H9 (cell line): ENCODE results near the gene HCRTR1. TPM values are rescaled to one million over a fixed set of nuclear protein-coding genes. Genes with fewer than 3 reads are reported as not detected.

Source experiments
- DNase-seq: peaks from one replicate; pipeline ENCODE4 v3.0.0-alpha.2; 2017
- H2AFZ ChIP-seq: one replicate; pipeline ENCODE4 v1.6.1; 2013; ENCODE audit warnings: mild to moderate bottlenecking, low read length, control low read depth, moderate library complexity
- H2AK5ac ChIP-seq: 2 replicates; pipeline ENCODE4 v1.6.1; 2013; ENCODE audit warnings: low read length, control low read depth, mixed read lengths; ENCODE audit not compliant: insufficient read length
- H2BK120ac ChIP-seq: one replicate; pipeline ENCODE4 v1.6.1; 2013; ENCODE audit warnings: low read depth, mild to moderate bottlenecking, low read length, control low read depth, inconsistent platforms; ENCODE audit not compliant: poor library complexity, severe bottlenecking
- H2BK12ac ChIP-seq: 2 replicates; pipeline ENCODE4 v1.6.1; 2013; ENCODE audit warnings: low read length, control low read depth, mixed read lengths, low read depth; ENCODE audit not compliant: insufficient read length
- H2BK15ac ChIP-seq: 2 replicates; pipeline ENCODE4 v1.6.1; 2013; ENCODE audit warnings: low read depth, low read length, control low read depth
- H2BK20ac ChIP-seq: one replicate; pipeline ENCODE4 v1.6.1; 2013; ENCODE audit warnings: low read depth, mild to moderate bottlenecking, low read length, control low read depth, inconsistent platforms; ENCODE audit not compliant: poor library complexity, severe bottlenecking
- H2BK5ac ChIP-seq: 2 replicates; pipeline ENCODE4 v1.6.1; 2013; ENCODE audit warnings: low read length, control low read depth, mixed read lengths; ENCODE audit not compliant: insufficient read length
- H3K14ac ChIP-seq: 2 replicates; pipeline ENCODE4 v1.6.1; 2013; ENCODE audit warnings: low read length, control low read depth; ENCODE audit not compliant: insufficient read depth
- H3K18ac ChIP-seq: 2 replicates; pipeline ENCODE4 v1.6.1; 2013; ENCODE audit warnings: low read depth, mild to moderate bottlenecking, mixed read lengths, low read length, control low read depth; ENCODE audit not compliant: insufficient read length
- H3K23ac ChIP-seq: 2 replicates; pipeline ENCODE4 v1.6.1; 2013; ENCODE audit warnings: low read length, control low read depth, mixed read lengths, low read depth; ENCODE audit not compliant: insufficient read length
- H3K23me2 ChIP-seq: 2 replicates; pipeline ENCODE4 v1.6.1; 2013; ENCODE audit warnings: low read depth, mild to moderate bottlenecking, mixed read lengths, low read length, control low read depth; ENCODE audit not compliant: insufficient read length, poor library complexity, severe bottlenecking
- H3K27ac ChIP-seq: 2 replicates; pipeline ENCODE4 v1.5.1; 2013; ENCODE audit warnings: low read length, control low read depth, mixed read lengths, low read depth; ENCODE audit not compliant: insufficient read length
- H3K27me3 ChIP-seq: 2 replicates; pipeline ENCODE4 v1.6.1; 2013; ENCODE audit warnings: low read length, control low read depth, inconsistent platforms; ENCODE audit not compliant: insufficient read depth
- H3K4ac ChIP-seq: 2 replicates; pipeline ENCODE4 v1.6.1; 2013; ENCODE audit warnings: low read depth, mild to moderate bottlenecking, control low read depth, inconsistent platforms, low read length, moderate library complexity
- H3K4me1 ChIP-seq: 2 replicates; pipeline ENCODE4 v1.6.1; 2013; ENCODE audit warnings: low read length, control low read depth, inconsistent platforms; ENCODE audit not compliant: insufficient read depth
- H3K4me2 ChIP-seq: 2 replicates; pipeline ENCODE4 v1.6.1; 2013; ENCODE audit warnings: low read length, control low read depth, mixed read lengths; ENCODE audit not compliant: insufficient read length, insufficient read depth
- H3K56ac ChIP-seq: 2 replicates; pipeline ENCODE4 v1.6.1; 2013; ENCODE audit warnings: low read depth, mild to moderate bottlenecking, mixed read lengths, low read length, control low read depth; ENCODE audit not compliant: insufficient read length
- H3K79me1 ChIP-seq: 2 replicates; pipeline ENCODE4 v1.6.1; 2013; ENCODE audit warnings: low read depth, mild to moderate bottlenecking, moderate library complexity, low read length, control low read depth, inconsistent platforms; ENCODE audit not compliant: insufficient read depth, poor library complexity, severe bottlenecking
- H3K79me2 ChIP-seq: 2 replicates; pipeline ENCODE4 v1.6.1; 2013; ENCODE audit warnings: low read length, control low read depth, inconsistent platforms; ENCODE audit not compliant: insufficient read depth
- H3K9ac ChIP-seq: 2 replicates; pipeline ENCODE4 v1.6.1; 2013; ENCODE audit warnings: low read length, control low read depth, mixed read lengths; ENCODE audit not compliant: insufficient read length; ENCODE audit errors: extremely low read depth
- H3K9me3 ChIP-seq: one replicate; pipeline ENCODE4 v1.6.1; 2013; ENCODE audit warnings: low read depth, low read length, inconsistent platforms; ENCODE audit not compliant: control insufficient read depth
- H3T11ph ChIP-seq: one replicate; pipeline ENCODE4 v1.6.1; 2013; ENCODE audit warnings: mild to moderate bottlenecking, low read length, control low read depth, inconsistent platforms
- H4K20me1 ChIP-seq: one replicate; pipeline ENCODE4 v1.6.1; 2013; ENCODE audit not compliant: control insufficient read depth, insufficient read length, insufficient read depth
- H4K5ac ChIP-seq: 2 replicates; pipeline ENCODE4 v1.6.1; 2013; ENCODE audit warnings: low read depth, mild to moderate bottlenecking, mixed read lengths, low read length, control low read depth; ENCODE audit not compliant: insufficient read length
- H4K8ac ChIP-seq: replicated peaks from 2 replicates; pipeline ENCODE4 v1.6.1; 2013; ENCODE audit warnings: low read length, control low read depth, mixed read lengths, low read depth; ENCODE audit not compliant: insufficient read length
- H4K91ac ChIP-seq: 2 replicates; pipeline ENCODE4 v1.6.1; 2013; ENCODE audit warnings: low read depth, mild to moderate bottlenecking, moderate library complexity, mixed read lengths, low read length, control low read depth; ENCODE audit not compliant: insufficient read length
- H3K27ac Mint-ChIP-seq, 3 experiments: 2 replicates in 2 of 3; 3 replicates in 1 of 3; pipeline ENCODE4 v1.8.0; 2020 to 2021; ENCODE audit warnings: mixed read lengths in 3 of 3, mild to moderate bottlenecking in 1 of 3, moderate library complexity in 1 of 3
- H3K27me3 Mint-ChIP-seq: 2 replicates; pipeline ENCODE4 v1.8.0; 2021; ENCODE audit warnings: low read depth, mild to moderate bottlenecking, moderate library complexity, mixed read lengths
- H3K36me3 Mint-ChIP-seq, 3 experiments: 2 replicates in 2 of 3; 3 replicates in 1 of 3; pipeline ENCODE4 v1.8.0; 2020 to 2021; ENCODE audit warnings: low read depth in 3 of 3, mixed read lengths in 3 of 3; ENCODE audit not compliant: insufficient read depth in 1 of 3
- H3K4me1 Mint-ChIP-seq, 2 experiments: 2 replicates each; pipeline ENCODE4 v1.8.0; 2020; ENCODE audit warnings: mixed read lengths in 2 of 2
- H3K4me3 Mint-ChIP-seq, 2 experiments: 2 replicates in 1 of 2; 3 replicates in 1 of 2; pipeline ENCODE4 v1.8.0; 2020 to 2021; ENCODE audit warnings: mild to moderate bottlenecking in 2 of 2, mixed read lengths in 2 of 2, moderate library complexity in 1 of 2
- H3K9me3 Mint-ChIP-seq, 2 experiments: 2 replicates in 1 of 2; 3 replicates in 1 of 2; pipeline ENCODE4 v1.8.0; 2020; ENCODE audit warnings: mild to moderate bottlenecking in 2 of 2, mixed read lengths in 2 of 2, moderate library complexity in 1 of 2
- WGBS: extraction: QIAGEN DNeasy Blood & Tissue Kit; methylation state at CpG from one replicate; pipeline ENCODE4 v1.1.7; 2013; ENCODE audit warnings: missing lambda C conversion rate, low lambda C conversion rate, mixed read lengths; ENCODE audit not compliant: insufficient read length; ENCODE audit errors: extremely low coverage; 5-methylcytosine and 5-hydroxymethylcytosine counted together
- total RNA-seq: library from RNA; stranded (reverse); gene quantifications from 2 replicates; pipeline ENCODE4 v1.2.1, GENCODE V29; 2021
- TF ChIP-seq, protein P1 (sequence below): fragments of 200-600 bp; sonication (generic); conservative IDR thresholded peaks from 3 replicates; pipeline ENCODE4 v1.8.0; 2021; ENCODE audit warnings: antibody characterized with exemption, mild to moderate bottlenecking

The HCRTR1 gene
- total RNA-seq, 1 experiment from 2014 or later = not detected

DNA sequence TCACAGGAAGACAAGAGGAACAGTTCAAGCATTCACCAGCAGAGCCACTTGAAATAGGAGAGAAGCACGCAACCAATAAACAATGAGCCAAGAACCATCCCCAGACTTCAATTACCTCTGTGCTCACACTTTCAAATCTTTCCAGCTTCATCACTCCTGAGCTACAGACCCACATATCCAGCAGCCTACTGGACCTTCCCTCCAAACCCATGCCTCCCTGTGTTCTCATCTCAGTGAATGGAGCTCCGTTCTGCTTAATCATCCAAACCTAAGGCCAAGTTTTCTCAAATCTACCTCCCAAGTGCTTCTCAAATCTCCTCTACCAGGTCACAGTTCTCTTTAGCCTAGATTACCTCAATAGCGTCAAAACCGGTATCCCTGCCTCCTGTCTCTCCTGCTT, 23.5 kb downstream of the HCRTR1 start:
- Histone ChIP-seq H2BK120ac (no peak overlapping the region), H3K79me1 (no peaks in the 10 kb centered on the region), H3K4ac (no peak overlapping the region), H3K23me2 (peaks cover 6% of the 10 kb centered on the region), H3K14ac (no peak overlapping the region), H2BK5ac (no peak overlapping the region), H3K4me2 (no peak overlapping the region), H4K5ac (no peak overlapping the region), H3K18ac (no peak overlapping the region), H3K79me2 (peaks cover 13% of the 10 kb centered on the region; the same call in 1 of the 2 replicates), H4K20me1 (no peaks in the 10 kb centered on the region), H3K27me3 (no peaks in the 10 kb centered on the region), H3K9me3 (no peaks in the 10 kb centered on the region), H3K9ac (no peak overlapping the region), H3K27ac (no peak overlapping the region), H2AK5ac (no peak overlapping the region), H2BK12ac (no peak overlapping the region), H4K8ac (no peak overlapping the region), H2BK15ac (no peak overlapping the region), H3T11ph (no peak overlapping the region), H3K23ac (no peak overlapping the region), H2BK20ac (no peak overlapping the region), H3K4me1 (peaks cover 4% of the 10 kb centered on the region; the same call in 1 of the 2 replicates), H2AFZ (no peak overlapping the region), H4K91ac (no peak overlapping the region), H3K56ac (no peak overlapping the region)
- DNase-seq = no peak
- WGBS = no CpG with 5 or more reads among the region's 4 CpGs
- peaks cover 14 to 20% of the 10 kb centered on the region in 2 experiments for H3K4me1 Mint-ChIP-seq
- H3K9me3 Mint-ChIP-seq = no peaks in the 10 kb centered on the region
- TF ChIP-seq, protein P1, sequence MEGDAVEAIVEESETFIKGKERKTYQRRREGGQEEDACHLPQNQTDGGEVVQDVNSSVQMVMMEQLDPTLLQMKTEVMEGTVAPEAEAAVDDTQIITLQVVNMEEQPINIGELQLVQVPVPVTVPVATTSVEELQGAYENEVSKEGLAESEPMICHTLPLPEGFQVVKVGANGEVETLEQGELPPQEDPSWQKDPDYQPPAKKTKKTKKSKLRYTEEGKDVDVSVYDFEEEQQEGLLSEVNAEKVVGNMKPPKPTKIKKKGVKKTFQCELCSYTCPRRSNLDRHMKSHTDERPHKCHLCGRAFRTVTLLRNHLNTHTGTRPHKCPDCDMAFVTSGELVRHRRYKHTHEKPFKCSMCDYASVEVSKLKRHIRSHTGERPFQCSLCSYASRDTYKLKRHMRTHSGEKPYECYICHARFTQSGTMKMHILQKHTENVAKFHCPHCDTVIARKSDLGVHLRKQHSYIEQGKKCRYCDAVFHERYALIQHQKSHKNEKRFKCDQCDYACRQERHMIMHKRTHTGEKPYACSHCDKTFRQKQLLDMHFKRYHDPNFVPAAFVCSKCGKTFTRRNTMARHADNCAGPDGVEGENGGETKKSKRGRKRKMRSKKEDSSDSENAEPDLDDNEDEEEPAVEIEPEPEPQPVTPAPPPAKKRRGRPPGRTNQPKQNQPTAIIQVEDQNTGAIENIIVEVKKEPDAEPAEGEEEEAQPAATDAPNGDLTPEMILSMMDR = no peak
- H3K36me3 Mint-ChIP-seq = no peaks in the 10 kb centered on the region
- no peak overlapping the region for H3K4me3 Mint-ChIP-seq
- H3K27ac Mint-ChIP-seq = no peak overlapping the region
- no peaks in the 10 kb centered on the region for H3K27me3 Mint-ChIP-seq
